OCI-LY1 (cell line): ENCODE data around the gene EPN3.

Experiments used
- H2AFZ ChIP-seq: fragments of 200-600 bp; sonication (generic), shearing (Covaris generic); 2 replicates; pipeline ENCODE4 v1.6.0; 2014; ENCODE audit warnings: antibody characterized with exemption, mild to moderate bottlenecking, low read length
- H3F3A ChIP-seq: fragments of 200-600 bp; sonication (generic), shearing (Covaris generic); 2 replicates; pipeline ENCODE4 v1.6.0; 2014; ENCODE audit warnings: mild to moderate bottlenecking, antibody characterized with exemption, low read length, moderate library complexity; ENCODE audit not compliant: insufficient read depth
- H3K27ac ChIP-seq: fragments of 200-600 bp; sonication (generic); 2 replicates; pipeline ENCODE4 v1.5.1; 2014; ENCODE audit warnings: low read length, mixed run types, mild to moderate bottlenecking, low read depth; ENCODE audit not compliant: poor library complexity, severe bottlenecking
- H3K27me3 ChIP-seq: fragments of 200-600 bp; sonication (generic); 2 replicates; pipeline ENCODE4 v1.6.0; 2014; ENCODE audit warnings: antibody characterized with exemption, mild to moderate bottlenecking, low read length, moderate library complexity; ENCODE audit not compliant: insufficient read depth
- H3K36me3 ChIP-seq: fragments of 200-600 bp; sonication (generic); 2 replicates; pipeline ENCODE4 v1.6.1; 2014; ENCODE audit warnings: mild to moderate bottlenecking, antibody characterized with exemption, low read length, moderate library complexity, mixed read lengths; ENCODE audit not compliant: insufficient read depth
- H3K4me1 ChIP-seq: fragments of 200-600 bp; sonication (generic); 2 replicates; pipeline ENCODE4 v1.5.1; 2014; ENCODE audit warnings: mild to moderate bottlenecking, low read length, moderate library complexity; ENCODE audit not compliant: insufficient read depth, severe bottlenecking
- H3K4me2 ChIP-seq: fragments of 200-600 bp; sonication (generic), shearing (Covaris generic); 2 replicates; pipeline ENCODE4 v1.6.1; 2014; ENCODE audit warnings: low read length
- H3K4me3 ChIP-seq: fragments of 200-600 bp; sonication (generic); 2 replicates; pipeline ENCODE4 v1.5.1; 2014; ENCODE audit warnings: low read length, low read depth, mild to moderate bottlenecking, mixed read lengths; ENCODE audit not compliant: poor library complexity, severe bottlenecking
- H3K79me2 ChIP-seq: fragments of 200-600 bp; shearing (Covaris generic); 2 replicates; pipeline ENCODE4 v1.6.1; 2016; ENCODE audit warnings: mixed run types, low read length, mixed read lengths; ENCODE audit not compliant: insufficient read depth
- H3K9ac ChIP-seq: fragments of 200-600 bp; sonication (generic), shearing (Covaris generic); 2 replicates; pipeline ENCODE4 v1.6.1; 2014; ENCODE audit warnings: mild to moderate bottlenecking, low read length, mixed read lengths
- H3K9me2 ChIP-seq: fragments of 200-600 bp; sonication (generic), shearing (Covaris generic); 2 replicates; pipeline ENCODE4 v1.6.1; 2014; ENCODE audit warnings: low read depth, mild to moderate bottlenecking, low read length, mixed read lengths
- H3K9me3 ChIP-seq: fragments of 200-600 bp; shearing (Covaris generic); 2 replicates; pipeline ENCODE4 v1.6.1; 2014; ENCODE audit warnings: low read length, mixed read lengths
- H4K20me1 ChIP-seq: fragments of 200-600 bp; sonication (generic), shearing (Covaris generic); 2 replicates; pipeline ENCODE4 v1.6.0; 2016; ENCODE audit warnings: mild to moderate bottlenecking, low read length; ENCODE audit not compliant: insufficient read depth
- EZH2 ChIP-seq: fragments of 200-600 bp; sonication (generic), shearing (Covaris generic); IDR thresholded peaks from 2 replicates; pipeline ENCODE4 v1.8.0; 2017; ENCODE audit warnings: borderline replicate concordance, mixed run types, mild to moderate bottlenecking, antibody characterized with exemption, low read length, moderate library complexity, mixed read lengths
- TF ChIP-seq, protein P1 (sequence below): fragments of 200-600 bp; sonication (generic), shearing (Covaris generic); IDR thresholded peaks from 2 replicates; pipeline ENCODE4 v1.5.1; 2017; ENCODE audit warnings: mild to moderate bottlenecking, antibody characterized with exemption, low read length, moderate library complexity, mixed read lengths

EPN3 gene

DNA sequence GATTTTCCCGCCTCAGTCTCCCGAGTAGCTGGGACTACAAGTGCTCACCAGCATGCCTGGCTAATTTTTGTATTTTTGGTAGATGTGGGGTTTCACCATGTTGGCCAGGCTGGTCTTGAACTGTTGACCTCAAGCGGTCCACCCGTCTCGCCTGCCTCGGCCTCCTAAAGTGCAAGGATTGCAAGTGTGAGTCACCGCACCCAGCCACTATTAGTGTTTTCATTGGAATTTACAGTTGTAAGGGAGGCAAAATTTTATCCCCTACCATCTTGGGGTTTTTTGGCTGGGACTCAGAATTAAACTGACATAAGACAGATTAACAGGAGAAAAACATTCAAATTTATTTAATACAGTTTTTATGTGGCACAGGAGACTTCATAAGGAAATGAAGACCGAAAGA, 36.6 kb upstream of the EPN3 start:
- no peak overlapping the region for H2AFZ ChIP-seq
- no peaks in the 10 kb centered on the region for H3K9me2 ChIP-seq
- no peak for TF ChIP-seq EZH2
- TF ChIP-seq, protein P1, sequence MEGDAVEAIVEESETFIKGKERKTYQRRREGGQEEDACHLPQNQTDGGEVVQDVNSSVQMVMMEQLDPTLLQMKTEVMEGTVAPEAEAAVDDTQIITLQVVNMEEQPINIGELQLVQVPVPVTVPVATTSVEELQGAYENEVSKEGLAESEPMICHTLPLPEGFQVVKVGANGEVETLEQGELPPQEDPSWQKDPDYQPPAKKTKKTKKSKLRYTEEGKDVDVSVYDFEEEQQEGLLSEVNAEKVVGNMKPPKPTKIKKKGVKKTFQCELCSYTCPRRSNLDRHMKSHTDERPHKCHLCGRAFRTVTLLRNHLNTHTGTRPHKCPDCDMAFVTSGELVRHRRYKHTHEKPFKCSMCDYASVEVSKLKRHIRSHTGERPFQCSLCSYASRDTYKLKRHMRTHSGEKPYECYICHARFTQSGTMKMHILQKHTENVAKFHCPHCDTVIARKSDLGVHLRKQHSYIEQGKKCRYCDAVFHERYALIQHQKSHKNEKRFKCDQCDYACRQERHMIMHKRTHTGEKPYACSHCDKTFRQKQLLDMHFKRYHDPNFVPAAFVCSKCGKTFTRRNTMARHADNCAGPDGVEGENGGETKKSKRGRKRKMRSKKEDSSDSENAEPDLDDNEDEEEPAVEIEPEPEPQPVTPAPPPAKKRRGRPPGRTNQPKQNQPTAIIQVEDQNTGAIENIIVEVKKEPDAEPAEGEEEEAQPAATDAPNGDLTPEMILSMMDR: no peak
- no peaks in the 10 kb centered on the region for H3F3A ChIP-seq
- H3K79me2 ChIP-seq: no peaks in the 10 kb centered on the region
- no peaks in the 10 kb centered on the region for H3K9me3 ChIP-seq
- no peaks in the 10 kb centered on the region for H4K20me1 ChIP-seq
- no peak overlapping the region for H3K4me3 ChIP-seq
- H3K36me3 ChIP-seq: no peaks in the 10 kb centered on the region
- no peaks in the 10 kb centered on the region for H3K27me3 ChIP-seq
- H3K27ac ChIP-seq: no peak overlapping the region
- no peak overlapping the region for H3K9ac ChIP-seq
- no peak overlapping the region for H3K4me2 ChIP-seq
- H3K4me1 ChIP-seq: no peaks in the 10 kb centered on the region

DNA sequence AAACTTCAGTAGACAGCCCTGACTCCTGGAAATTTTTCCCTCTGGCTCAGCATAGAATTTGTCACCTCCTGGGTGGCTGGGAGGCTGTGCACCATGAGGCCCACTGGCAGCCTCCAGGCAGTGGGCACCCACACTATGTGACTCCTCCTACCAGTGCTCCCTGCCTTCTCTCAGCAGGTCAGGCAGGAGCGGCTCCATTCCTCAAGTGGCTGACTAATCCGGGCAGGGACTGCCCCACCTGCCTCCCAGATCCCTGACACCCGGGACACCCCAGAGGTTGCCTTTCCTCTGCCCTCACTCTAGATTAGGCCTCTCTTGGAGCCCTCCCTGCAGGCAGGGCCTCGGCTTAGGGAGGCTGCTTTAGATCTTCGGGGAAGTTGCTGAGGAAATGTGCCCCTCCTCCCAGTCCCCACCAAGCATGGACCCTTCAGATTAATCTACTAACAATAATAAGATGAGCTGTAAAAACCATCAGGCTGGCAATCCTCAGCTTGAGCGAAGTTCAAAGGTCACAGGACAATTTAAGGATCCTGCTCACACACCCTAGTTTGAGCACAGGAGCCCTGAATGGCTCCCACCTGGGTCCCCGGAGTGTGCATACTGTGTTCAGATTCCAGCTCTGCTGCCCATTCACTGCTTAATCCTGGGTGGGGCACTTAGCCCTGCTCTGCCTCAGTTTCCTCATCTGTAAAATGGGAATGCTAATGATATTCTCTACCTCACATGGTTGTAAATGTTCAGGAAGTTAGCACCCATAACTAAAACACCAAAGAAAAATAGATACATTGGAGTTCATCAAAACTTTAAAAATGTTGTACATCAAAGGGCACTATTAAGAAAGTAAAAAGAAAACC, 34.3 kb upstream of the EPN3 start:
- no peak overlapping the region for H3K27ac ChIP-seq
- TF ChIP-seq, protein P1: no peak
- no peak for TF ChIP-seq EZH2
- H3F3A ChIP-seq: no peaks in the 10 kb centered on the region
- H3K4me3 ChIP-seq: no peak overlapping the region
- no peaks in the 10 kb centered on the region for H3K36me3 ChIP-seq
- no peaks in the 10 kb centered on the region for H3K9me3 ChIP-seq
- H3K9ac ChIP-seq: no peak overlapping the region
- H2AFZ ChIP-seq: no peak overlapping the region
- no peak overlapping the region for H3K4me2 ChIP-seq
- no peaks in the 10 kb centered on the region for H3K27me3 ChIP-seq
- no peaks in the 10 kb centered on the region for H4K20me1 ChIP-seq
- H3K9me2 ChIP-seq: no peaks in the 10 kb centered on the region
- no peaks in the 10 kb centered on the region for H3K4me1 ChIP-seq
- H3K79me2 ChIP-seq: no peaks in the 10 kb centered on the region

DNA sequence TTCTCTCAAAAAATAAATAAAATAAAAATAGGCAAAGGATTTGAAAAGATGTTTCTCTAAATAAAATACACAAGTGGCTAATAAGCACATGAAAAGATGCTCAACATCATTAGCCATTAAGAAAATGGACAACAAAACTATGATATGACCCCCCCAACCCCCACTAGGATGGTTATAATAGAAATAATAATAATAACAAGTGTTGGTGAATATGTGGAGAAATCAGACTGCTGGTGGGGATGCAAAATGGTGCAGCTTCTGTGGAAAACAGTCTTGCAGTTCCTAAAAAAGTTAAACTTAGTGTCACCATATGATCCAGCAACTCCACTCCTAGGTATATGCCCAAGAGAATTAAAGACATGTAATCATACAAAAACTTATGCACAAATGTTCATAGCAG, 33.3 kb upstream of the EPN3 start:
- no peak for TF ChIP-seq EZH2
- TF ChIP-seq, protein P1: no peak
- no peaks in the 10 kb centered on the region for H3K9me3 ChIP-seq
- H3K9ac ChIP-seq: no peak overlapping the region
- H4K20me1 ChIP-seq: no peaks in the 10 kb centered on the region
- no peaks in the 10 kb centered on the region for H3K36me3 ChIP-seq
- no peaks in the 10 kb centered on the region for H3K27me3 ChIP-seq
- H3F3A ChIP-seq: no peaks in the 10 kb centered on the region
- no peak overlapping the region for H3K4me2 ChIP-seq
- no peak overlapping the region for H2AFZ ChIP-seq
- no peaks in the 10 kb centered on the region for H3K4me1 ChIP-seq
- no peak overlapping the region for H3K4me3 ChIP-seq
- H3K79me2 ChIP-seq: no peaks in the 10 kb centered on the region
- no peaks in the 10 kb centered on the region for H3K9me2 ChIP-seq
- no peak overlapping the region for H3K27ac ChIP-seq
